ENCODE measurements around the gene IL22RA1.

IL22RA1 gene

GRCh38 chr1:24077278-24077978 is 65.5 kb downstream of the IL22RA1 start:
- TF ChIP-seq, protein P1, sequence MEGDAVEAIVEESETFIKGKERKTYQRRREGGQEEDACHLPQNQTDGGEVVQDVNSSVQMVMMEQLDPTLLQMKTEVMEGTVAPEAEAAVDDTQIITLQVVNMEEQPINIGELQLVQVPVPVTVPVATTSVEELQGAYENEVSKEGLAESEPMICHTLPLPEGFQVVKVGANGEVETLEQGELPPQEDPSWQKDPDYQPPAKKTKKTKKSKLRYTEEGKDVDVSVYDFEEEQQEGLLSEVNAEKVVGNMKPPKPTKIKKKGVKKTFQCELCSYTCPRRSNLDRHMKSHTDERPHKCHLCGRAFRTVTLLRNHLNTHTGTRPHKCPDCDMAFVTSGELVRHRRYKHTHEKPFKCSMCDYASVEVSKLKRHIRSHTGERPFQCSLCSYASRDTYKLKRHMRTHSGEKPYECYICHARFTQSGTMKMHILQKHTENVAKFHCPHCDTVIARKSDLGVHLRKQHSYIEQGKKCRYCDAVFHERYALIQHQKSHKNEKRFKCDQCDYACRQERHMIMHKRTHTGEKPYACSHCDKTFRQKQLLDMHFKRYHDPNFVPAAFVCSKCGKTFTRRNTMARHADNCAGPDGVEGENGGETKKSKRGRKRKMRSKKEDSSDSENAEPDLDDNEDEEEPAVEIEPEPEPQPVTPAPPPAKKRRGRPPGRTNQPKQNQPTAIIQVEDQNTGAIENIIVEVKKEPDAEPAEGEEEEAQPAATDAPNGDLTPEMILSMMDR (IDR thresholded peaks at IDR 0.05; ENCODE audit: control insufficient read depth, extremely low read depth, insufficient read depth) = no peak
- no peak overlapping the region for H3K4me3 ChIP-seq (ENCODE audit: low read depth, low read length)
- DNase-seq (ENCODE audit: low read depth) = no peak

- DNase-seq (ENCODE audit: low read depth) = no peak
- TF ChIP-seq, protein P1 (IDR thresholded peaks at IDR 0.05; ENCODE audit: control insufficient read depth, extremely low read depth, insufficient read depth) = no peak
- H3K4me3 ChIP-seq (ENCODE audit: low read depth, low read length) = no peak overlapping the region
These were observed 67.0 kb downstream of the IL22RA1 start for GRCh38 chr1:24075946-24076345.

DNA sequence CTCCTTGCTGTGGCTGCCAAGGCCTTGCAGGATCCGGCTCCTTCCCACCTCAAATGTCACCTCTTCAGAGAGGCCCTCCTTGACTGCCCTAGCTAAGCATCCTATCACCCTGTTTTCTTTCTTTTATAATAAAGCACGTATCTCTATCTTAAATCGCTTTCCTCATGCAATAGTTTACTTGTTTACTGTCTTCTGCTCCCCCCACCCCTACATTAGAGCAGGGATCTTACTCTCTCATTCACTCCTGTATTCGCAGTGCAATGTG is 67.4 kb downstream of the IL22RA1 start:
- no peak overlapping the region for H3K4me3 ChIP-seq (ENCODE audit: low read depth, low read length)
- TF ChIP-seq, protein P1 (IDR thresholded peaks at IDR 0.05; ENCODE audit: control insufficient read depth, extremely low read depth, insufficient read depth) = no peak
- no peak for DNase-seq (ENCODE audit: low read depth)

DNA sequence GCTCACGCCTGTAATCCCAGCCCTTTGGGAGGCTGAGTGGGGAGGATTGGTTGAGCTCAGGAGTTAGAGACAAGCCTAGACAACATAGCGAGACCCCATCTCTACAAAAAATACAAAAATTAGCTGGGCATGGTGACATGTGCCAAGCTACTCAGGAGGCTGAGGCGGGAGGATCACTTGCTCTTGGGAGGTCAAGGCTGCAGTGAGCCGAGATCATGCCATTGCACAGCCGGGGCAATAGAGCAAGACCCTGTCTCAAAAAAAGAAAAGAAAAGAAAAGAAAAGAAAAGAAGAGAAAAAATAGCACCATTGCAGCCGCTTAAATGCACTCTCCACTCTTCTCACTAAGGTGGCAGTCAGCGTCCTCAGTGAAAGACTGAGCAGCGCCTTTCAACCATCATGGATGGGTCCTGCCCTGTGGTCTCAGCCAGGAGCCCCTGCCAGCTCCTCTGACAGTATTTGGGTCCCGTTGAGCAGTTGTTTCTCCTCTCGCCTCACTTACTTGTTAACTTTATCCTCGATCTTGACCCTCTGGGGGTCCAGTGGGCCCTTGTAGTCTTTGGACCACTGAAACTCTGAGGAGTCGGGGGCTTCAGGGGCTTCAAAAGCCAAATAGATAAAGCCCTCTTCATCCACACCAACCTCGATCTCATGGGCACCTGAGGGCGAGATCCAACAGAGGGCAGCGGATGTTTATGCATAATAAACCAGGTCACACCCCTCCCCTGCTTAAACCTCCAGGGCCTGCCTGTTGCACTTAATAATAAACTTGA is 67.9 kb downstream of the IL22RA1 start:
- DNase-seq (ENCODE audit: low read depth) = no peak
- H3K4me3 ChIP-seq (ENCODE audit: low read depth, low read length) = no peak overlapping the region
- TF ChIP-seq, protein P1 (IDR thresholded peaks at IDR 0.05; ENCODE audit: control insufficient read depth, extremely low read depth, insufficient read depth) = no peak

GRCh38 chr1:24074196-24074595 is 68.7 kb downstream of the IL22RA1 start:
- DNase-seq (ENCODE audit: low read depth) = no peak
- TF ChIP-seq, protein P1 (IDR thresholded peaks at IDR 0.05; ENCODE audit: control insufficient read depth, extremely low read depth, insufficient read depth) = no peak
- no peak overlapping the region for H3K4me3 ChIP-seq (ENCODE audit: low read depth, low read length)

- TF ChIP-seq, protein P1 (IDR thresholded peaks at IDR 0.05; ENCODE audit: control insufficient read depth, extremely low read depth, insufficient read depth) = no peak
- H3K4me3 ChIP-seq (ENCODE audit: low read depth, low read length) = no peak overlapping the region
- DNase-seq (ENCODE audit: low read depth) = no peak
These were observed 71.0 kb downstream of the IL22RA1 start for GRCh38 chr1:24071941-24072340.

Measured in LNCaP clone FGC (cell line).